Measurements from ENCODE around the gene RHEB. TPM values are rescaled to one million over a fixed set of nuclear protein-coding genes. Genes with fewer than 3 reads are reported as not detected.

The RHEB gene
- total and polyA plus RNA-seq, 2 donors (not counting 3 experiments of a cell fraction or from before 2014, with no cell fraction given) = 59.4 to 108 TPM

GRCh38 chr7:151482883-151483710 is 36.6 kb downstream of the RHEB start:
- BruUV-seq (replicated peaks) = no TSS peak
- Histone ChIP-seq H2AFZ (ENCODE audit: low read depth, low read length) (no peak overlapping the region), H3K9ac (replicated peaks; ENCODE audit: extremely low read depth, insufficient read depth, low read length) (no peak overlapping the region), H3K27me3 (ENCODE audit: control insufficient read depth in 2 of 2, insufficient read depth in 2 of 2, low read length in 2 of 2) (no peaks in the 10 kb centered on the region), H4K20me1 (replicated peaks; ENCODE audit: control insufficient read depth, extremely low read depth, insufficient read depth, low read length) (peaks cover 25% of the 10 kb centered on the region), H3K4me2 (ENCODE audit: insufficient read depth, low read length) (no peak overlapping the region), H3K79me2 (ENCODE audit: control insufficient read depth, insufficient read depth, low read length) (peaks cover 75% of the 10 kb centered on the region), H3K4me3 (replicated peaks in 1 of 3; ENCODE audit: insufficient read depth in 1 of 3, low read depth in 1 of 3, low read length in 3 of 3) (no peak overlapping the region), H3K9me1 (replicated peaks; ENCODE audit: control insufficient read depth, extremely low read depth, insufficient read depth, low read length) (no peaks in the 10 kb centered on the region), H3K27ac (ENCODE audit: insufficient read depth, low read depth, low read length) (no peak overlapping the region), H3K4me1 (ENCODE audit: control insufficient read depth, extremely low read depth, insufficient read depth, low read length) (peaks cover 21% of the 10 kb centered on the region), H3K36me3 (ENCODE audit: control insufficient read depth in 2 of 2, extremely low read depth in 1 of 2, insufficient read depth in 2 of 2, low read length in 2 of 2) (peaks cover 9 to 22% of the 10 kb centered on the region in 2 experiments), H3K9me3 (replicated peaks; ENCODE audit: control insufficient read depth, insufficient read depth, low read length) (no peaks in the 10 kb centered on the region)
- CTCF ChIA-PET = interaction anchor here (1.0 to 1.7 kb wide), 3 partner anchors 10 to 173 kb away, joined by 3 to 4 read pairs (median 3); no protein-coding TSS in a partner anchor
- dilution Hi-C loops (cut with MboI; ENCODE audit: extremely low pct_ligation_motif_present, low sequenced_read_pairs) (no loop called here), intact Hi-C loops (cut with micrococcal nuclease) (no loop called here)
- TF ChIP-seq MYC (IDR thresholded peaks at IDR 0.05; ENCODE audit: low read depth, low read length) (no peak), EZH2 (IDR thresholded peaks at IDR 0.05; ENCODE audit: borderline replicate concordance, low read depth, low read length, severe bottlenecking) (no peak), GATA2 (IDR thresholded peaks at IDR 0.05; ENCODE audit: insufficient read depth, insufficient read length, low read depth, low read length) (no peak), FOS (IDR thresholded peaks at IDR 0.05; ENCODE audit: borderline replicate concordance, insufficient read depth, low read length) (no peak), JUN (IDR thresholded peaks at IDR 0.05; ENCODE audit: borderline replicate concordance, insufficient read depth, insufficient read length, low read depth) (no peak), POLR2AphosphoS5 (IDR thresholded peaks at IDR 0.05; ENCODE audit: insufficient read depth, low read depth, low read length) (no peak), POLR2A (IDR thresholded peaks at IDR 0.05; ENCODE audit: low read depth, low read length) (no peak)
- TF ChIP-seq, protein P1, sequence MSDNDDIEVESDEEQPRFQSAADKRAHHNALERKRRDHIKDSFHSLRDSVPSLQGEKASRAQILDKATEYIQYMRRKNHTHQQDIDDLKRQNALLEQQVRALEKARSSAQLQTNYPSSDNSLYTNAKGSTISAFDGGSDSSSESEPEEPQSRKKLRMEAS (IDR thresholded peaks at IDR 0.05; ENCODE audit: insufficient read depth, insufficient read length) = no peak
- TF ChIP-seq, protein P2, sequence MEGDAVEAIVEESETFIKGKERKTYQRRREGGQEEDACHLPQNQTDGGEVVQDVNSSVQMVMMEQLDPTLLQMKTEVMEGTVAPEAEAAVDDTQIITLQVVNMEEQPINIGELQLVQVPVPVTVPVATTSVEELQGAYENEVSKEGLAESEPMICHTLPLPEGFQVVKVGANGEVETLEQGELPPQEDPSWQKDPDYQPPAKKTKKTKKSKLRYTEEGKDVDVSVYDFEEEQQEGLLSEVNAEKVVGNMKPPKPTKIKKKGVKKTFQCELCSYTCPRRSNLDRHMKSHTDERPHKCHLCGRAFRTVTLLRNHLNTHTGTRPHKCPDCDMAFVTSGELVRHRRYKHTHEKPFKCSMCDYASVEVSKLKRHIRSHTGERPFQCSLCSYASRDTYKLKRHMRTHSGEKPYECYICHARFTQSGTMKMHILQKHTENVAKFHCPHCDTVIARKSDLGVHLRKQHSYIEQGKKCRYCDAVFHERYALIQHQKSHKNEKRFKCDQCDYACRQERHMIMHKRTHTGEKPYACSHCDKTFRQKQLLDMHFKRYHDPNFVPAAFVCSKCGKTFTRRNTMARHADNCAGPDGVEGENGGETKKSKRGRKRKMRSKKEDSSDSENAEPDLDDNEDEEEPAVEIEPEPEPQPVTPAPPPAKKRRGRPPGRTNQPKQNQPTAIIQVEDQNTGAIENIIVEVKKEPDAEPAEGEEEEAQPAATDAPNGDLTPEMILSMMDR (IDR thresholded peaks at IDR 0.05; ENCODE audit: extremely low read depth in 1 of 2, insufficient read depth in 1 of 2, low read depth in 1 of 2, low read length in 2 of 2) = no peak
- POLR2A ChIA-PET = no interaction called here
- FAIRE-seq (no peak), DNase-seq (ENCODE audit: low read depth, low spot score) (no peak)

Data from endothelial cell of umbilical vein (primary cell).